ENCODE data around the gene KDM4B.

Gene KDM4B

DNA sequence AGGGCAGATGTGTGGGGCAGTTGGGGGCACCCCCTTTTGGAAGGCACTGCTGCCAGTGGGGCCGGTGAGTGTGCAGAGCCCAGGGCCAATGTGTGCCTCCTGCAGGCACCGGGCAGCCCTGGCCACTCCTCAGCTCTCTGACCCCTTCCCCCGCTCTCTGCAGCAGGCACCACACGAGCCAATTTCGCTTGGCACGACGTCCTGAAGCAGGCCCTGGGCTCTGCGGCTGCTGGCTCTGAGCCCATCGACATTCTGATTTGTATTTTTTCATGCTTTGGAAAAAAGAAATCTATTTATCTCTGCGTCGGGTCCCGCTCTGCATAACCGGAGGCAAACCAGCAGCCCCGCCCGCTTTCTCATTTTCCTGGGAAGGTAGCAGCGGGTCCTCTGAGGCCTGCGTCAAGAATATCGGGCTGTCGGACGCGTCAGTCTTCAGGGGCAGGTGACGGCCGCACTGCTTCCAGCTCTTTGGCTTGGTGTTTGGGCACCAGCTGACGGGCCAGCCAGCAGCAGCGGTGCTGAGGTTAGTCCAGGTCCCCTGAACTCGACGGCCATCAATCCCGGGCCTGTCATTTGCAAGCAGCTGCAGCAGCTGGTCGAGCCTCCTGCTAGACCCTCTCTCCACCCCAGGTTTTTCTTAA, 134.3 kb downstream of the KDM4B start:
- DNase-seq (ENCODE audit: low read depth in 1 of 2, low spot score in 1 of 2) = no peak

DNA sequence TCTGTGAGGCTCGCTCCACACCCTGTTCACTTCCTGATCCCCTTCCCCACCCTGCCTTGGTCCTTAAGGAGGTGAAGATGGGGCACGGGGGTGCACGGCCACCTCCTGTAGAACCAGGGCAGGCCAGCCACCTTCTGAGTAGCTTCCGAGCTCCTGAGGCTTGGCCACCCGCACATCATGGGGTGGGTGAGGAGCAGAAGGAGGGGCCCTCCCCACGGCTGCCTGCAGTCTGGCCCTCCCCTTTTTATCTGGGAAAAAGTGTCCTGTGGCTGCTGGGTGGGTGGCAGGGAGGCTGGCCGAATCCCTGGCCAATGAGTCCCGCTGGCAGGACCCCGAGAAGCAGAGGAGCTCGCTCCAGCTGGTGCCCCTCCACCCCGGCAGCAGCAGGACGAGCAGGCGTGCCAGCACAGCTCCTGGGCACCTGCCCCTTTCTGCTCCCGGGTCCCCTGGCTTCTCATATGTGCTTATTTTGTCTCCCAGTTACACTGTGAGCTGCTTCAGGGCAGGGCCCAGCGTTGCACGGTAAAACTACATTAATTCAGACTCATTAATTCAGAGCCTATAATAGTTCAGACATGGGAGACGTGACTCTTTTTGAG, 135.0 kb downstream of the KDM4B start:
- DNase-seq (ENCODE audit: low read depth in 1 of 2, low spot score in 1 of 2) = no peak

DNA sequence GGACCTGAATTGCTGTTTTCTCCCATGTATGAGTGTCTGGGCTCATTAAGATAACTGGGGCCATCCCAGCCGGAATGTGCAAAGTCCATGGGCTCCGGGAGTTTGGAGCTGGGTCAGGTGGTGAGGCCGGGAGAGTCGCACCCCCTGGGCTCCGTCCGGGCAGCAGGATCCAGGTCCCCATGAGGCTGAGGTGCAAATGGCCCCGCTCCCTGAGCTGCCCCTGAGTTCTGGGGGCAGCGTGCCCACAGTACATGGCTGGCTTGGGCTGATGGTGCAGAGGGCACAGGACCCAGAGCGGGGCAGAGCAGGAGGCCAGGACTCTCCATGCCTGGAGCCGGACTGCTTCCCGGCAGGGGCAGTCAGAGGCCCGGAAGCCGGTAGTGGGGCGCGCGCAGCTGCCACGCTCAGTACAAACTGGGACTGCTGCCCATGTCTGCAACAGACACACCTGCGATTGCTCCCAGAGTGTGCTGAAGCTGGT, 136.0 kb downstream of the KDM4B start:
- DNase-seq (ENCODE audit: low read depth in 1 of 2, low spot score in 1 of 2) = no peak

DNA sequence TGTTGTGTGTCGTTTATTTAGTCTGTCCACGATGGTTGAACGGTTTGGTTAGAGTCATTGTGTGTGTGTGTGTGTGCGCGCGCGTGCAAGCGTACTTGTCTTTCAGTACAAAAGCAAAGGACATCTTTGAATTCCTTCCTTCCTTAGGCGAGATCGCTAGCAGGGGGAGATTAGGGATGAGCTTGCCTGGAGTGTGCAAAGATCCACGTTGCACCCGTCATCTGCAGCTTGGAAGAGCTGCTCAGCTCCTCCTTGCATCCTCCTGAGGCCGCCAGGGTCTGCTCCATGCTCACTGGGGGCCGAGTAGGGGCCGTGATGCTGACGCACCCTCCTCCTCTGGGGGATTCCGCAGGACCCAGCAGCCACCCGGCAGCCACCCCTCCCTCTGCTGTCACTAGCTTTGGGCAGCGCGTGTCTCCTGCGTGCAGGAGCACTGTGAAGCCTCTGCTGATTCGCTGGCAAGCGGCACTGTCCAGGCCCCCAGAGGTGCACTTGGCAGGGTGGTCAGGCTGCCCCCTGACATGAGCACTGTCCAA, 137.3 kb downstream of the KDM4B start:
- no peak for DNase-seq (ENCODE audit: low read depth in 1 of 2, low spot score in 1 of 2)

DNA sequence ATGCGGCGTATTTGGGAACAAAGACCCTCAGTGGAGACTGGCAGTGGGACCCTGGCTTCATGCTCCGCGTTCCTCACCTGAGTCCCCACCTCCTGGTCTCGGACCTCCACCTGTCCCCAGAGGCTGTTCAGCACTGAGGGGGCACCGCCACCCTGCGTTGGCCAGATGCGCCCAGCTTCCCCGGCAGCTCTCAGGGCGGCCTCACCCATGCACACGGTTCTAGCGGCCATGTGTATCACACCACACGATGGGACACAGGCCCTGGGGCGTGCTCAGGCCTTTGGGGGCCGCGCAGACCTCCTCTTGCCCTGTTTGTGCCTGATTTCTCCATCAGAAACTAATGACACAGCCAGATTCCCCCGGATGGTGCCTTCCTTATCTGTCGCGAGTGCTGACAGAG, 138.1 kb downstream of the KDM4B start:
- no peak for DNase-seq (ENCODE audit: low read depth in 1 of 2, low spot score in 1 of 2)

DNA sequence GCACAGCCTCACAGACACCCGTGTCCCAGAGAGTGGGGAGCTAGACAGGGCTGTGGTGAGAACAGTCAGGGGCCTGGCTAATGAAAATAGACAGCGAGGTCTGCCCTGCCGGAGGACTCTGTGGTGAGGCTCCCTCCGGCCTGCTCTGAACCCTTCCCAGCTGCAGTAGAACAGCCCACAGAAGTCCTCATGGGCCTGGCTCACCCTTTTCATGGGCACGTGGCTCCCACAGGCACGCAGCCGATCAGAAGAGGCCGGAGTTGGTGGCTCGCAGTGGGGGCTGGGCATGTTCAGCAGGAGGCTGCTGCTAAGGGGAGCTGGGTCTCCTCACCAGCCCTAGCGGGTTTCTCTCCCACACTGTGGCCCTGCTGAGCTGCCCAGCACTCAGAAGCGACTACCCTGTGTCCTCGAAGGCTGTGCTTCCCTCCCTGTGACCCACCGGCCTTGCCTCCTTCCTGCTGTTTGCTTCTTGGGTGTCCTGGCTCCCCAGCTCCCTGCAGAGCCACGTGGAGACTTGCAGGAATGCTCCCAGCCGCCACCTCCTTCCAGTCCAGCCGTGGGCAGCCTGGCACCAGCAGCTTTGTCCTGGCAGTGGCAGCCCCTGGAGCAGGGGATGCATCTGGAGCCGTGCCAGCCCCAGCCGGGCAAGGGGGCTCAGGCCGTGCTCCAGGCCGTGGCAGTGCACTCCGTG, 138.7 kb downstream of the KDM4B start:
- DNase-seq (ENCODE audit: low read depth in 1 of 2, low spot score in 1 of 2) = no peak

DNA sequence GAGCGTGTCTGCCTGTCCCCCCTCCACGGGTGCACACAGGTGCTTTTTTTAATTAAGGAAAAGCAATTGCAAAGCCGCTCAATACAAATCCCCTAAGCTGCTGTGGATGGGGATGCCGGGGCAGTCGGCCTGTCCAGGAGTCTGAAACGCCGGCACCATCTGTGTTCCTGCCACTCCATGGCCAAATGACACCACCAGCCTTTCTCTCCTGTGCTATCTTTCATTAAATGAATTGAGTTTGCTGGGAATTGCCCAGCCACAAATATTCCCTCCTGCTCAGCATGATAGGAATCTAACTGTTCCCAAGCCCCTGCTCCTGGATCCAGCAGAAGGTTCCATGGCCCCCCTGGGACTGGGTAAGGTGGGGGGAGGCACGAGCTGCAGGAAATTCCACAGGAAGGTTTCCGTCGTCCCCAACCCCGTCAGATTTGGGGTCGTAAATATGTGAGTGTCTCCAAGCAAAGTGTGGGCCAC, 139.2 kb downstream of the KDM4B start:
- DNase-seq (ENCODE audit: low read depth in 1 of 2, low spot score in 1 of 2) = no peak

DNA sequence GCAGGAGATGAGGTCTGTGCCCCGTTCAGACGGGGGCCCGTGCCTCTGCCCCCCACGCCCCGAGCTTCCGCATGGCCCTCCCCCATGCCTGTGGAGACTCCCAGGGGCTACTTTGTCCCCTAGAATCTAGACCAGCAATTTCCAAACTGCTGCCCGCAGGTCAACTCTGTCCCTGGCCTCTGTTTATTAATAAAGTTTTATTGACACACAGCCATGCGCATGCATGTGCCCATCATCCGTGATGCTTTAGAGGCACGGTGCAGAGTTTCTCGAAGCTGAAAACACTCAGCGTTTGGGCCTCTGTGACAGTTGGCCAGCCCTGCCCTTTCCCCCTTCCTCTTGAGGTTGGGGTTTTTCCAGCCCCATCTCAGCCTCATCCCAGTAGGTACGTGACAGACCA, 140.0 kb downstream of the KDM4B start:
- no peak for DNase-seq (ENCODE audit: low read depth in 1 of 2, low spot score in 1 of 2)

DNA sequence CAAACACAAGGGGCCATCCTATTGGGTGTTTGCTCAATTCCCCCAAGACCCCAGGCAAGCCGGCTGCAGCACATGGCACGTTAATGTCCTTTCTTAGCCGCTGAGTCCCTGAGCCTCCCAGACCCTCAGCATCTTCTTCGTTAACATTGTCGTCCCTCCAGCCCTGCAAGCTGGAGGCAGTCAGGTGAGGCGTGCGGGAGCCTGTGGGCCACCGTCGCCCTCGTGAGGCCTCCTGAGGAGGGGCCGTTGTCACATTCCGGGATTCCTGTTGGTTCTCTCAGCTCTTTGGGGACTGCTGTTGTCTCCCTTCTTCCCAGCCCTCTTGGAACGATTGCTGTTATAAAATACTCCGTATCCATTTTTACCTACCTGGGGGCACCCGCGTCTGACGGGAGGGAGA, 140.6 kb downstream of the KDM4B start:
- no peak for DNase-seq (ENCODE audit: low read depth in 1 of 2, low spot score in 1 of 2)

DNA sequence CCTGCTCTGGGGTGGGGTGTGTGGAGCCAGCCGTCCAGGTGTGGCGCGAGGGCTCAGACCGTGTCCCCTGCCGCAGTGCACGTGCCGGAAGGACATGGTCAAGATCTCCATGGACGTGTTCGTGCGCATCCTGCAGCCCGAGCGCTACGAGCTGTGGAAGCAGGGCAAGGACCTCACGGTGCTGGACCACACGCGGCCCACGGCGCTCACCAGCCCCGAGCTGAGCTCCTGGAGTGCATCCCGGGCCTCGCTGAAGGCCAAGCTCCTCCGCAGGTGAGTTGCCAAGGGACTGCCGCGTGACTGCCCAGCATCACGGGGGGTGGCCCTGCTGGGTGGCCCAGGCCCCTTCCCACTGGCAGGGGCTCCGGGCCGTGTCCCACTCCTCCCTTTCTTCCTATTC, 141.6 kb downstream of the KDM4B start:
- no peak for DNase-seq (ENCODE audit: low read depth in 1 of 2, low spot score in 1 of 2)

DNA sequence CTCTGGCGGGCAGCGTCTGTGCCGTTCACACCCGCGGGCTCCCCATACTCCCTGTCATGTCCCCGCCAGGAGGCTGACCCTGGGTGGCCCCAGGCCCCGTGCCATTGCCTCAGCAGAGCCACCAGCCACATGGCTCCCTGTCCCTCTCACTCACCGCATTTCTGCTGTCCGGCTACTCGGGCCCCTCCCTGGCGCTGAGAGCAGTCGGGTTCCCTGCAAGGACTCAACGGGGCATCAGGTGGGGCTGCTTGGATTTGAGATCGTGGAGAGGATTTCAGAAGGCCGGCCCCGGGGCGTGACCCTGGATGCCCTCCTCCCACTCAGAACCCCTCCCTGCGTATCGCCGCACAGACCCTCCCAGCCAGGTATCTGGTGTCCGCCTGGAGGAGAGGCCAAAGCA, 142.1 kb downstream of the KDM4B start:
- no peak for DNase-seq (ENCODE audit: low read depth in 1 of 2, low spot score in 1 of 2)

DNA sequence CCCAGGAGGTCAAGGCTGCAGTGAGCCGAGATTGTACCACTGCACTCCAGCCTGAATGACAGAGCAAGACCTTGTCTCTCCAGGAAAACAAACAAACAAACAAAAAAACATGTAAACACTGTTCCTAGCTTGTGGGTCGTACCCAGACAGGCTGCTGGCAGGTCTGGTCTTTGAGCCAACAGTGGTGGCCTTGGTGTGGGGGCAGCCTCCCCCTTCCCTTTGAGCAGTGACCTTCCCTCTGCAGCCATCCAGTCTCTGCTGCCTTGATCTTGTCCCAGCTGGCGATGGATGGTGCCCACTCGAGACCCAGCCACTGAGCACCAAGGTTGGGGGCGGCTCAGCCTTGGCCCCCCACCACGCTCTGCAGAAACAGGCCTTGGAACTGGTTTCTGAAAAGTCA, 143.3 kb downstream of the KDM4B start:
- DNase-seq (ENCODE audit: low read depth in 1 of 2, low spot score in 1 of 2) = no peak

DNA sequence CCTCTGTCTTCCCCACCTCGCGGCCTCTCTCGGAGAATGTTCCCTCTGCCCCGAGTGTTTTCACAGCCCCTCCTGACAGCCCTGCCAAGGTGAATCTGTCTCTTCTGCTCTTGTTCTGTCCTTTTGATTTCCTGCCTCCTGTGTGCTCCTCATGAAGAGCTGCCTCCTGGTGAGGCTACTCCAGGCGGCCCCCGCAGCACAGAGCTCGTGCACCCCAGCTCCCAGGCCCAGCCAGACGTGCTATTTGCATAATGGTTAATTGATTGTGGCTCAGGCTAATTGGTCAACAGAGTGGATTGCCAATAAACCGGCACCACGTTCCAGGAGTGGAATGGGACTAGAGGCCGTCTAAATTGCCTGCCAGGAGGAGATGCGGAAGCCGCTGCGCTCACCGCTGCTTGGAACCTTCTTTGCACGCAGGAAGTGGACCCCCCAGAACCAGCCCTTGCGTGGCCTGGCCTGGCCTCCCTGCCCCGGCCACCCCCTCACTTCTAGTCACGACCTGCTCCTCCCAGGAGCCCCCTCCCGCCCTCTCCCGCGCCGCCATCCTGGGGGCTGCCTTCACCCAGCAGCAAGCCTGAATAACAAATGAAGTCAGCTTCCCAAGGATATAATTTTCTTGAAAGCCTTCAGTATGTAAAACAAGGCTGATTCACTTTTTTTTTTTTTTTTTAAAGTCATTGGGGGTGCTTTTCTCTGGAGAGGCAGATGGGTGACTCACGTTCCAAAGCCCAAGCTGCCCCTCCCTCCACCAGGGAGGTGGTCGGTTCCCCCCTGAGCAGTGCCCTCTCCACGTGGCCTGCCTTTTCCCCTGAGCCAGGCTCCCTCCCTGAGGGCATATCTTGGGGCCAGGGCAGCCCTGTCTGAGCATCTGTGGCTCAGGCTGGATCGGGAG, 144.0 kb downstream of the KDM4B start:
- no peak for DNase-seq (ENCODE audit: low read depth in 1 of 2, low spot score in 1 of 2)

DNA sequence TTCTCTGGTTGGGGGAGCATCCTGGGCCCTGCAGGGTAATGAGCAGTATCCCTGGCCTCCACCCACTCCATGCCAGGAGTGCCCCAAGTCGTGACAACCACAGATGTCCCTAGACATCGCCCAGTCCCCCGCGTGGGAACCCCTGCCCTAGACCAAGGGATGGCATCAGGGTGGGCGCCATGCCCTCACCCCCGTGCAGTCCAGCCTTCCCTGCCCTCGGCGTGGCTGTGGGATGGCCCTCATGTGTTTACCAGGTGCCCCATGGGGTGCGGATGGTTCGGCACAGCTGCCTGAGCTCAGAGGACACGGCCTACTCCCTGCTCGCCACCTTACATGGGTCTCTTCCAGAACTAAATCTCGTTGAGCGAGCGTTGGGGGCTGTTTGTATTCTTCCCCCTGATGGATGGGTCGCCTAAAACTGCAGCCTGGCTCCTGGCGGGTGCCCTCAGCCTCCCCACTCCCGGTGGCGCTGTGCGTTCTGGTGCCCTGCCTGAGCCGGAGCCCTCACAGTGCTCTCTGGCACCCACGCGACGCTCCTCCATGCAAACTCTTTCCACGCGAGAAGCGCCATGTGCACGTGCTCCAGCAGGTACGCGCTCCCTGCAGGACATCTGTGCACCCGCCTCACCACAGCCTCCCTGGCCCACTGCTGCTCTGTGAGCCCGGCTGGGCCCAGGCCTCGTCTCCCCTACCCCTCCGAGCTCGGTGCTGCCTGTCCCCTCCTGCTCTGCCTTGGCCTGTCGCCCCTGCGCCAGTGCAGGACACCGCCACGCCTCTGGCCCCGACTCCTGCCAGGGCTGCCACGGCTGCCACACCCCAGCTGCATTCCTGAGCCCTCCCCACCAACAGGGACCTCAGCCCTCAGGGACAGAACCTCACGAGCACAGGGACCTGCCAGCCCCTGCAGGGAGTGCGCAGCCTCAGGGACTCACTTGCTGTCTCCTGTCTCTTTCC, 145.0 kb downstream of the KDM4B start:
- no peak for DNase-seq (ENCODE audit: low read depth in 1 of 2, low spot score in 1 of 2)

DNA sequence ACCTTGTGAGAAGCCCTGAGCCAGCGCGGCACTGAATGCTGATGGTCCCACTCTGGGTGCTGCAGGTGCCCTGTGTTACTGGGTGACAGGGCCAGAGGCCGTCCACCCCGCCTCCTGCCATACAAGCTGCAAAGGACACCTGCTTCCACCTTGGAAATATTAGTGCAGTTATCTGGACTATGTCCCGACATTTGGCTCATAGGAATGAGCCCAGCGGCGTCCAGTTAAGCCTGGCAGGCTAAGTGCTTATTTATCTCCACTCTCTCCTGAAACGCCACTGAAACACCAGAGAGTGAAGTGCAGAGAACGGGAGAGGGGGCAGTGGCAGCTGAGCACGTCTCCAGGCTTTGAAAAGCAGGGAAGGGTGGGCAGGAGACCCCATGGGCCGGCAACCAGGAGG, 145.8 kb downstream of the KDM4B start:
- no peak for DNase-seq (ENCODE audit: low read depth in 1 of 2, low spot score in 1 of 2)

DNA sequence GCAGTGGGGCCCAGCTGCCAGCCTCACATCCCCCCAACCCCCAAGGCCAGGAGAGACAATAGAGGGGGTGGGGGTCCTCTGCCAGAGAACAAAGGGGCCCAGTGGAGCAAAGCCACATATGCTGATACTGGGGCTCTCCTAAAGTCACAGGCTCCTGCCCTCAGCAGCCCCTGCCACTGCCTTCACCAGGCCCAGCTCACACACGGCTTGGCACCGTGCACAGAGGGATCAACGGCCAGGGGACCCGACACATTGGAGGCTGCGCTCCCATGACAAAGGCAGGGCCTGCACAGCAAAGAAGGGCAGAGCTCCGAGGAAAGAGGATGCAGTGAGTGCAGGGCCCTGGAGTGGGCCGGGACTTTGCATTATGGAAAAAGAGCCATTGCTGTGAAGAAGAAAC, 146.4 kb downstream of the KDM4B start:
- no peak for DNase-seq (ENCODE audit: low read depth in 1 of 2, low spot score in 1 of 2)

DNA sequence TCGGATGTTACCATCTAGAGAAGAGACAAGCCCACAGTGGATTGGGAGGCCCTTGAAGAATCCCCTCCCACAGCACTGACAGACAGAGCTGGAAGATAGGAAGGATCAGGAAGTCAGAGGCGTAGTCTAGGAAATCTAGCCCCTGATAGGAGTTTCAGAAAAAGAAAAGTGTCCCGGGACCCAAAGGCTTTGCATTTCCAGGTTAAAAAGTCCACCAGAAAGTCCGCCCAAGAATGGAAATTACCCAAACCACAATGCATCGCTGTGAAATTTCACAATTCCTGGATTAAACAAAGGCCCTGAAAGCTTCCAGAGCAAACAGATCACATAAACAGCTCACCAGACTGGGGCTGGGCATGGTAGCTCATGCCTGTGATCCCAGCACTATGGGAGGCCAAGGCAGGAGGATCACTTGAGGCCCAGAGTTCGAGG, 146.9 kb downstream of the KDM4B start:
- DNase-seq (ENCODE audit: low read depth in 1 of 2, low spot score in 1 of 2) = no peak

DNA sequence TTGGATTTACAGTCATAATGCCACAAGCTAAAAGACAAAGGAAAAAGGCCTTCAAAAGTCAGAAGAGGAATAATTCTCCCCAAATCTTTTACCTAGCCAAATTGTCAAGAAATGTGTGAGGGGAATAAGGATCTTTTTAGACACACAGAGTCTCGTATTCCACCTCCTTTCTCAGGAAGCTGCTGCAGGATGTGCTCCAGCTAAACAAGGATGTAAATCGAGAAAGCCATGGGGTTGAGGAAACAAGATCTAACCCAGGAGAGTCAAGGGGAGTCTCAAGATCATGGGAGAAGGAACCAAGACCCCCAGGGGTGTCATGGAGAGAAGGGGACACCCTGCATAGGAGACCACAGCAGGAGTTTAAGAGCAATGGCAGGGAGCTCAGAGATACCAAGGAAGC, 147.4 kb downstream of the KDM4B start:
- no peak for DNase-seq (ENCODE audit: low read depth in 1 of 2, low spot score in 1 of 2)

DNA sequence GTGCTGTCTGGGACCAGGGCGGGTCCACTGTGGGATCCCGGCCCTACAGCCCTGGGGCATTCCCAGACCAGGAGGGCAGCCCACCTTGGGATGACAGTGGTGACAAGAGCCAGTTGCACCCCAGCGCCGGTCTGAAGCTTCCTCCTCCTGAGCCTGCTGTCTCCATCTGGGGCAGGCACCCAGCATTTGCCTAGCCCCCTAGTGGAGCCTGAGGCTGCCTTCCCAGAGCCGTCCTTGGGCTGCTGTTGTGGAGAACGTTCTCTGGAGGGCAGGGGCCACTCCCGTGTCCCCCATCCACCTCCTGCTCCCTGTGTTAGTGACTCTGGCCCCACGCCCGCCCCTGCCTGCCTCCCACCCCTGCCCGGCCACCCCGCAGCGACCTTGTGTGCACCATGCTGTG, 148.5 kb downstream of the KDM4B start:
- no peak for DNase-seq (ENCODE audit: low read depth in 1 of 2, low spot score in 1 of 2)

DNA sequence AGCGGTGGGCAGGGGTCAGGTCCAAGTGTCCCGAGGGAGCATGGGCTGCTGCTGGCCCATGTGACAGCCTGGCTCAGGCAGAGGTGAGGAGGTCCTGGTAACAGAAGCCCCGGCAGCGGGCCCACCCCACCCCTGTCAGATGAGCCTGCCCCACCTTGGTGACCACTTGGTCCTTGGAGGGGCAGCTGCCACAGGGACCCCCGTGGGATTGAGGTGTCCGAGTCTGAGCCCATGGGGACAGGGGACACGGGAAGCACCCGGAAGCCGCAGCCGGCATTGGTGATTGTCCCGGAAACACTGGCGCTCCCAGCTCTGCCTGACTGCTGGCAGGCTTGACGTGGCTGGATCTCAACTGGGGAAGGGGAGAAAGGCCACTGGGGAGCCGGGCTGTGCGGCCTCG, 149.1 kb downstream of the KDM4B start:
- no peak for DNase-seq (ENCODE audit: low read depth in 1 of 2, low spot score in 1 of 2)

Measured in stimulated activated CD4-positive, alpha-beta T cell treated with anti-CD3 and anti-CD28 coated beads, Interleukin-15, amount 100 ng/mL, for 1 hour (primary cell).